ENCODE measurements around the gene PRUNE1. TPM values are rescaled to one million over a fixed set of nuclear protein-coding genes. Genes with fewer than 3 reads are reported as not detected.

PRUNE1 gene
- total and polyA plus RNA-seq, 2 donors: 16.2 to 16.7 TPM

DNA sequence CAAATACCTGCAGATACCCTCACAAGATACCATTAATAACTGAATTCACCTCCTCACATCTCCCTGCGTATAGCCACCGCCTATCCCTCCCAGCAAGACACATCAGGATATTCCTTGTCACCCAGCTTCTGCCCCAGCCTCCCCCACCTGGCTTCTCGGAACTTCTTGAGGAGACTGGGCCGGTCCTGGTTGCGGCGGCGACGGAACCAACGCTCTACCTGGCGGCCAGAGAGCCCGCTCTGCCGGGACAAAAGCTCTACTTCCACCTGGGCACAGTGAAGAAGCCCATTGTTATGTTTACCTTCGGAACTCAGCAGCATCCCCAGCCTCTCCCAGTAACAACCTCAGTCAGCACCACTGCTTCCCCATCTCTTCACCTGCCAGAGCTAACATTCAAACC lies 40.3 kb upstream of the PRUNE1 start:
- H3K27me3 ChIP-seq (ENCODE audit: control insufficient read depth in 2 of 2, insufficient read depth in 1 of 2, low read length in 1 of 2): no peaks in the 10 kb centered on the region
- peaks cover 9 to 14% of the 10 kb centered on the region in 2 donors for H3K4me1 ChIP-seq (ENCODE audit: control insufficient read depth in 2 of 2, insufficient read depth in 2 of 2, low read length in 2 of 2)
- 98% methylated on average over 13 of the region's 13 CpGs for WGBS
- DNase-seq (ENCODE audit: low read depth in 6 of 9, low spot score in 9 of 9): no peak
- H3K4me3 ChIP-seq (ENCODE audit: low read length in 2 of 2): no peak overlapping the region
- H3K27ac ChIP-seq (ENCODE audit: low read depth in 1 of 2, low read length in 1 of 2): no peak overlapping the region
- H3K9me3 ChIP-seq (ENCODE audit: control insufficient read depth in 2 of 2, insufficient read depth in 1 of 2, low read length in 1 of 2): peaks cover 0 to 8% of the 10 kb centered on the region in 2 donors
- peaks cover 56 to 71% of the 10 kb centered on the region in 2 donors for H3K36me3 ChIP-seq (ENCODE audit: control insufficient read depth in 2 of 2, insufficient read depth in 2 of 2, low read length in 1 of 2)

DNA sequence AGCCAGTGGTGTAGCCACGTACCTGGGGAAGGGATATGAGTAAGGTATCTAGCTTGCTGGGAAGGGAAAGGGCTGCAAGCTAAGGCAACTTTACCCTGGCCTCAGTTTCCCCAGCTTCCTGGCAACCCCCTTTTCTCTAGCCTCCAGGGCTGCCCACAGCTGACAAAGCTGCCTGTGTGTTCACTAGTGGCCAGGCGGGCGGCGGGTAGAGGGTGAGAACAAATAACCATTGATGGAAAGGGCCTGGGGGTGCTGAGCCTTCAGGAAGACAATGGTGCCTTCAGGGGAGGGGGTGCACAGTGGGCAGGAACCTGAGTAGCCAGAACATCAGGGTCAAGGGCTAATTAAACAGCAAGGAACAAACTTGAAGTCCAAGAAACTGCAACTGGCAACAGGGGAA lies 39.8 kb upstream of the PRUNE1 start:
- Histone ChIP-seq H3K4me1 (ENCODE audit: control insufficient read depth in 2 of 2, insufficient read depth in 2 of 2, low read length in 2 of 2) (peaks cover 15 to 20% of the 10 kb centered on the region in 2 donors), H3K27me3 (ENCODE audit: control insufficient read depth in 2 of 2, insufficient read depth in 1 of 2, low read length in 1 of 2) (no peaks in the 10 kb centered on the region), H3K36me3 (ENCODE audit: control insufficient read depth in 2 of 2, insufficient read depth in 2 of 2, low read length in 1 of 2) (peaks cover 53 to 65% of the 10 kb centered on the region in 2 donors), H3K4me3 (ENCODE audit: low read length in 2 of 2) (no peak overlapping the region), H3K27ac (ENCODE audit: low read depth in 1 of 2, low read length in 1 of 2) (no peak overlapping the region), H3K9me3 (ENCODE audit: control insufficient read depth in 2 of 2, insufficient read depth in 1 of 2, low read length in 1 of 2) (peaks cover 0 to 8% of the 10 kb centered on the region in 2 donors)
- WGBS: 99% methylated on average over 4 of the region's 4 CpGs
- DNase-seq (ENCODE audit: low read depth in 6 of 9, low spot score in 9 of 9): no peak

DNA sequence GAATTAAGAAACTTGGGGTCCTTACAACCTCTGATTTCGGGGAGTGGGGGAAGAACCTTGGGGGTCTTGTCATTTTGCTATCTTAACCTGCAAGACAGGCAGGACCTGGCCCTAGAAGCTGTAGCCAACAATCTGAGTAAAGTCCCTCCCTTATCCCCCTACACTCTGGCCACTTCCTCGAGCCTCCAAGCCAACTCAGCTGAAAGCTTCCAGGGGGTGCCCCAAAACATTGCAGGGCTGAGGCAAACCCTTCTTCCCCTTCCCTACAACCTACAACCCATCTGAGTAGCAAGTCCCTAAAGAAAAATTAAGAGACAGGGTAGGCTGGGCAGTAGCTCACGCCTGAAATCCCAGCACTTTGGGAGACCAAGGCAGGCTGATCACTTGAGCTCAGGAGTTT lies 38.6 kb upstream of the PRUNE1 start:
- WGBS: 95% methylated on average over 3 of the region's 3 CpGs
- no peak overlapping the region for H3K27ac ChIP-seq (ENCODE audit: low read depth in 1 of 2, low read length in 1 of 2)
- H3K27me3 ChIP-seq (ENCODE audit: control insufficient read depth in 2 of 2, insufficient read depth in 1 of 2, low read length in 1 of 2): no peaks in the 10 kb centered on the region
- H3K9me3 ChIP-seq (ENCODE audit: control insufficient read depth in 2 of 2, insufficient read depth in 1 of 2, low read length in 1 of 2): peaks cover 0 to 8% of the 10 kb centered on the region in 2 donors
- no peak overlapping the region for H3K4me3 ChIP-seq (ENCODE audit: low read length in 2 of 2)
- H3K36me3 ChIP-seq (ENCODE audit: control insufficient read depth in 2 of 2, insufficient read depth in 2 of 2, low read length in 1 of 2): peaks cover 42 to 54% of the 10 kb centered on the region in 2 donors
- DNase-seq (ENCODE audit: low read depth in 6 of 9, low spot score in 9 of 9): no peak
- H3K4me1 ChIP-seq (ENCODE audit: control insufficient read depth in 2 of 2, insufficient read depth in 2 of 2, low read length in 2 of 2): peaks cover 16 to 24% of the 10 kb centered on the region in 2 donors

DNA sequence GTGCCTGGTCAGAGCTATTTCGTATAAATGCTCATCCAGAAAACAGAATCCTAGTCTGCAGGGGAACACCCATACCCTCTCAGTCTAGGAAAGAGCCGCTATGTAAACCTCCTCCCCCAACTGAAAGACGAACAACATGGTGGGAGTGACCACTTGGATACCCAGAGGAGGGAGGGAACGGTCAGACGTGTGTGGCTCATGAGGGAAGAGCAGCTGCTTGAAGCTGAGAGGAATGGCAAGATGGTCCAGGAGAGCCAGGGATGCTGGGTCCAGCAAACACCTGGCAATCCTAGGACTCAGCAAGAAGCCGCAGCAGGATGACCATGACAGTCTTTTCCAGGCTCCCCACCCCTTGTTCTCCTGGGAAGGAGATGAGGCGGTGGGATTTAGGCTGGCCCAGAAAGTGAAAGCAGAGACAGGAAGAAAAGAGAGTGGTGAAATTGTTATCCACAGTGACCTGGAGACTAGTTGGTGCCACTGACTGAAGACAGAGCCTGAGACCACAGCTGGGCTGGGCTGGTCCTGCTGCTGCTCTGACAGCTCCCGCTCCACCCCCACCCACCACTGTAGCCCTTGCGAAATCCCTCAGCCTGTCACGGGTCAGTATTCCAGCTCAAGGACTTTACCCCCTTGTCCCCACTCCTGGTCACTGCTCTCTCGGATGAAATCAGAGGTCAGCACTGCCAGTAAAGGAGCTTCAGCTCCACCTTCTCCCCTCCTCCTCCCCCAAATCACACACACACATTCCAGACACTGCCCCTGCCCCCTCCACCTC lies 37.3 kb upstream of the PRUNE1 start:
- Histone ChIP-seq H3K4me1 (ENCODE audit: control insufficient read depth in 2 of 2, insufficient read depth in 2 of 2, low read length in 2 of 2) (peaks cover 16 to 27% of the 10 kb centered on the region in 2 donors), H3K4me3 (ENCODE audit: low read length in 2 of 2) (no peak overlapping the region), H3K27me3 (ENCODE audit: control insufficient read depth in 2 of 2, insufficient read depth in 1 of 2, low read length in 1 of 2) (peaks cover 0 to 2% of the 10 kb centered on the region in 2 donors), H3K9me3 (ENCODE audit: control insufficient read depth in 2 of 2, insufficient read depth in 1 of 2, low read length in 1 of 2) (peaks cover 0 to 8% of the 10 kb centered on the region in 2 donors), H3K36me3 (ENCODE audit: control insufficient read depth in 2 of 2, insufficient read depth in 2 of 2, low read length in 1 of 2) (peaks cover 33 to 40% of the 10 kb centered on the region in 2 donors), H3K27ac (ENCODE audit: low read depth in 1 of 2, low read length in 1 of 2) (peak overlapping the region in 1 of 2 donors; percentile 2)
- DNase-seq (ENCODE audit: low read depth in 6 of 9, low spot score in 9 of 9): no peak
- WGBS: 95% methylated on average over 11 of the region's 11 CpGs

DNA sequence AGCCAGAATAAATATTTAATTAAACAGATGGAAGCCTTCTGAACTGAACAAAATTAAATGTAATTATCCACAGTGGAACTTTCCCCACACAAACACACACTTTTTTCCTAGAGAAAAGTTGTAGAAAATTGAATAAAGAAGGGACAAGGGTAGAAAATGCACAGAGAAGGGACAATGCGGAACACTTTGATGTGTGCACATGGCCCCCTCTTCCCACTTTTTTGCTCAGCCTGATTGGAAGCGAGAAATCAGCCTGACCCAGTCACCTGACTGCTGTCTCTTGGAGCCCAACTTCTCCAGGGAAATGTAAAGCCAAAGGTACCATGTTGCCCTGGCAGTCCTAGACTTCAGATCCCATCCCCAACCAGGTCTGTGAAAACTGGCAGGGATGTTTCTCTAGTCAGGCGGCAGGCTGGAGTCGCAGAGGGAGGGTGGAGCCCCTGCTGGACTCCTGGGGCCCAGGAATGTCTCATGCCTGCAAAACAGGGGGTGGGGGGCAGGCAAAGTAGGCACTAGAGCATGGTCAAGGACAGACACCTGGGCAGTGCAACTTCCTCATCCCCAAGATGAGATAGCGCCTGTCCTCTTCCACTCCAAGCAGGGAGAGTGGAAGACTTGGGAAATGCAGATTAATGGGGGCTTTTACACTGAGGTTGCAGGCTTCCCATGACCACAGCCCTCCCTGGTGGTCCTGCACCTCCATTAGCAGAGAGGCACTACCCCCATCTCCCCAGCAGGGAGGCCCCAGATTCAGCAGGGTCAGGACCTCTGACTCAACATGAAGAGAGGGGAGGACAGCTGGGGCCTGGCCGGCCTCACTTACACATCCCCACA lies 36.4 kb upstream of the PRUNE1 start:
- H3K27me3 ChIP-seq (ENCODE audit: control insufficient read depth in 2 of 2, insufficient read depth in 1 of 2, low read length in 1 of 2): peaks cover 0 to 2% of the 10 kb centered on the region in 2 donors
- H3K36me3 ChIP-seq (ENCODE audit: control insufficient read depth in 2 of 2, insufficient read depth in 2 of 2, low read length in 1 of 2): peaks cover 25 to 32% of the 10 kb centered on the region in 2 donors
- no peak overlapping the region for H3K4me3 ChIP-seq (ENCODE audit: low read length in 2 of 2)
- 95% methylated on average over 6 of the region's 6 CpGs for WGBS
- H3K4me1 ChIP-seq (ENCODE audit: control insufficient read depth in 2 of 2, insufficient read depth in 2 of 2, low read length in 2 of 2): peaks cover 16 to 35% of the 10 kb centered on the region in 2 donors
- DNase-seq (ENCODE audit: low read depth in 6 of 9, low spot score in 9 of 9): no peak
- peaks cover 0 to 8% of the 10 kb centered on the region in 2 donors for H3K9me3 ChIP-seq (ENCODE audit: control insufficient read depth in 2 of 2, insufficient read depth in 1 of 2, low read length in 1 of 2)
- peak overlapping the region in 1 of 2 donors; percentile 9 for H3K27ac ChIP-seq (ENCODE audit: low read depth in 1 of 2, low read length in 1 of 2)

DNA sequence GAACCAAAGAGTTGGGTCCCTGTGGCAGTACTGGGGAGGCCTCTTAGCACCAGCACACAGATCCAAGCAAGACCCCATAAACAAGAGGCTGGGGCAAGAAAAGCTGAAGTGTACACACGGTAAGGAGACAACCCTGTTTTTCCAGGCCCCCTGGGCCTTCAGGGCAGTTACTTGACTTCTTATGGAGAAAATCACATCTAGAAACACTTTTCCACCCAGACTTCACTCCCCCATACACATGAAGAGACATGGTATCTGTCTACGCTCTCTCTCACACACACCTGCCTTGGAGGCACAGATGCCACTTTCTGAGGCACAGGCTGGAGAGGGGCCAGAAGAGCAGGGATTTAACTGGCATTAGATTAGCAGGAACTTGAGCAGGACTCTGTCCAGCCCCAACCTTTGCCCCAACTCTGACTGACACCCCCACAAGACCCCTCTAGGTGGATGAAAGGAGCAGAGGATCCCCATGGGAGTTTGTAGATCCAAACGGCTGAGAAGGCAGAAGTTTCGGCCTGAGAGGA lies 35.8 kb upstream of the PRUNE1 start:
- Histone ChIP-seq H3K9me3 (ENCODE audit: control insufficient read depth in 2 of 2, insufficient read depth in 1 of 2, low read length in 1 of 2) (peaks cover 0 to 8% of the 10 kb centered on the region in 2 donors), H3K27me3 (ENCODE audit: control insufficient read depth in 2 of 2, insufficient read depth in 1 of 2, low read length in 1 of 2) (peaks cover 0 to 2% of the 10 kb centered on the region in 2 donors), H3K4me1 (ENCODE audit: control insufficient read depth in 2 of 2, insufficient read depth in 2 of 2, low read length in 2 of 2) (peaks cover 23 to 42% of the 10 kb centered on the region in 2 donors), H3K36me3 (ENCODE audit: control insufficient read depth in 2 of 2, insufficient read depth in 2 of 2, low read length in 1 of 2) (peaks cover 18 to 26% of the 10 kb centered on the region in 2 donors), H3K27ac (ENCODE audit: low read depth in 1 of 2, low read length in 1 of 2) (no peak overlapping the region), H3K4me3 (ENCODE audit: low read length in 2 of 2) (no peak overlapping the region)
- peak in 1 of 9 donors; percentile 15 for DNase-seq (ENCODE audit: low read depth in 6 of 9, low spot score in 9 of 9)
- WGBS: 90% methylated on average over 4 of the region's 4 CpGs

DNA sequence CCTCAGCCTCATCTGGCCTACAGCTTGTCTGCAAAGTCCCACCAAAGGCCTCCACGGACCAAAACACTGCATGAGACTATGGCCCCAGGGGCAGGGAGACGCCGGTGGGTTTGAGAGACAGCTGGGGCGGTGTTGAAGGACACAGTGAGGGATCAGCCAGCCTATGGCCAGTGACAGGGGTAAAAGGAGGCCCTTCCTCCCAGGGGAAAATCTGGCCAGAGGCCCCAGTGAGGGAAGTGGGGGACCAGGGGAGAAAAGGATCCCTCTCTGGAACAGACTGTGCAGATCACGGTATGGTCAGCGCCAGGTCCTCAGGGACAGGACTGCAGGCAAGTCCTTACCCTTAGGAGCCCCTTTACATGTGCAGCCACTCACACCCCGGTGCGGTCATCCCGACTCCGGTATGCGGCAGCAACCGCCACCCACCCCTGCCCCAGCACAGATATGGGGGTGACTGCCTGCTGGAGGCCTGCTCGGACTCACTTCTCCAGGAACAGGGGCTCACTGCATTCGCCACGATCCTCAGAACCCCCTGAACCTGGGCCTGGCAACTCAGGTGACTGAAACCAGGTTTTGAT lies 34.9 kb upstream of the PRUNE1 start:
- peaks cover 0 to 2% of the 10 kb centered on the region in 2 donors for H3K27me3 ChIP-seq (ENCODE audit: control insufficient read depth in 2 of 2, insufficient read depth in 1 of 2, low read length in 1 of 2)
- H3K4me1 ChIP-seq (ENCODE audit: control insufficient read depth in 2 of 2, insufficient read depth in 2 of 2, low read length in 2 of 2): peaks cover 25 to 48% of the 10 kb centered on the region in 2 donors
- H3K4me3 ChIP-seq (ENCODE audit: low read length in 2 of 2): peak overlapping the region; percentile 81 to 95
- H3K36me3 ChIP-seq (ENCODE audit: control insufficient read depth in 2 of 2, insufficient read depth in 2 of 2, low read length in 1 of 2): peaks cover 10 to 17% of the 10 kb centered on the region in 2 donors
- peak overlapping the region; percentile 69 to 82 for H3K27ac ChIP-seq (ENCODE audit: low read depth in 1 of 2, low read length in 1 of 2)
- DNase-seq (ENCODE audit: low read depth in 6 of 9, low spot score in 9 of 9): no peak
- H3K9me3 ChIP-seq (ENCODE audit: control insufficient read depth in 2 of 2, insufficient read depth in 1 of 2, low read length in 1 of 2): peaks cover 0 to 8% of the 10 kb centered on the region in 2 donors
- WGBS: 55% methylated on average over 15 of the region's 15 CpGs

DNA sequence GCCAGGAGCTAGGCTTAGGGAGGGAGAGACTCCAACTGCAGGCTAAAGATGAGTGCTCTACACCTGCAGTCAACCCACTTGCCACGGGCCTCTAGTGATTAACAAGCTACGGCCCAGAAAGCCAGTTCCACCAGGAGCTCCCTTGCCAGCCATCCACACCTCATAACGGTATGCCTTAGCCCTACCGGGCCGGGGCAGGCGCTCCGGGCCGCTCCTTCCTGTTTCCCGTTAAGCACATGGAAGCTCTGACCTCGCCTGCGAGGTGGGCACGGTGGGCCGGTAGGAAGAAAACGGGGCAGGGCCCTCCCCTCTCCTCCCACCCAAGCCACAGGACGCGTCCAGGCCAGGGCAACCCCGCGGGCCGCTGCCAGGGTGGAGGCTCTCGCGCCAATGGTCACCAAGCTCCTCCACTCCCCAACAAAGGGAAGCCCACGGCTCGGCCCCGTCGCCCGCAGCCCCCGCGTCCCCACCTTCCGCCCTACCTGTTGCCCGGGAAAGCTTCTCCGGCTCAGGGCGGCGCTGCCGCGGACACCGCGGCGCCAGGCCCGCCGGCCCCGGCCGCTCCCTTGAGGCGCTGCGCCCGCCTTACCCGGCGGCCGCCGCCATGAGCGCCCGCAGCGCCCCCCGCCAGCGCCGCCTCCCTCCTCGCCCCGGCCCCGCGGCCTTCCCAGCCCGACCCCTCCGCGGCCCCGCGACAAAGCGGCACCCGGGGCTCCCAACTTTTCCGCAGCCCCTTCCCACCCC lies 34.2 kb upstream of the PRUNE1 start:
- Histone ChIP-seq H3K4me3 (ENCODE audit: low read length in 2 of 2) (peak overlapping the region; percentile 81 to 95), H3K9me3 (ENCODE audit: control insufficient read depth in 2 of 2, insufficient read depth in 1 of 2, low read length in 1 of 2) (peaks cover 0 to 8% of the 10 kb centered on the region in 2 donors), H3K4me1 (ENCODE audit: control insufficient read depth in 2 of 2, insufficient read depth in 2 of 2, low read length in 2 of 2) (peaks cover 26 to 51% of the 10 kb centered on the region in 2 donors), H3K27ac (ENCODE audit: low read depth in 1 of 2, low read length in 1 of 2) (peak overlapping the region; percentile 69 to 82), H3K36me3 (ENCODE audit: control insufficient read depth in 2 of 2, insufficient read depth in 2 of 2, low read length in 1 of 2) (peaks cover 3 to 10% of the 10 kb centered on the region in 2 donors), H3K27me3 (ENCODE audit: control insufficient read depth in 2 of 2, insufficient read depth in 1 of 2, low read length in 1 of 2) (peaks cover 0 to 2% of the 10 kb centered on the region in 2 donors)
- DNase-seq (ENCODE audit: low read depth in 6 of 9, low spot score in 9 of 9): peak in 5 of 9 donors; percentile 22 to 64 (median 38)
- under 1% methylated on average over 67 of the region's 67 CpGs for WGBS

All from thymus (tissue), 11 donors.